PC-3 (cell line): ENCODE measurements around the gene FLII. TPM values are rescaled to one million over a fixed set of nuclear protein-coding genes. Genes with fewer than 3 reads are reported as not detected.

ENCODE experiments used
- ATAC-seq: fragments of 200-7000 bp; cut with Tn5 transposase; 2 replicates; pipeline ENCODE4 v1.9.1; 2020; ENCODE audit warnings: mild to moderate bottlenecking, moderate library complexity
- BruUV-seq: library from RNA; stranded (reverse); fragments of 400-500 nt; replicated peaks from 2 replicates; lab custom pipeline; 2021; lab: Mats Ljungman, UMichigan
- CTCF ChIA-PET: fragments of 300-600 bp; sonication (Branson Sonifier 250); formaldehyde crosslinking; loops from one replicate; lab custom pipeline; 2022; ENCODE audit warnings: antibody characterized with exemption; lab: Charles Lee
- POLR2A ChIA-PET: fragments of 300-600 bp; sonication (Branson Sonifier 250); formaldehyde crosslinking; loops from one replicate; lab custom pipeline; 2022; ENCODE audit warnings: antibody characterized with exemption; ENCODE audit not compliant: unreplicated experiment; lab: Charles Lee
- DNase-seq: peaks from one replicate; pipeline ENCODE4 v3.0.0-alpha.2; 2015
- H2AFZ ChIP-seq: fragments of 300-600 bp; sonication (generic); 2 replicates; pipeline ENCODE4 v1.6.0; 2016; ENCODE audit warnings: antibody characterized with exemption, low read length
- H3F3A ChIP-seq: fragments of 300-600 bp; sonication (generic); one replicate; pipeline ENCODE4 v1.6.0; 2017; ENCODE audit warnings: antibody characterized with exemption, low read length, control low read depth, mild to moderate bottlenecking; ENCODE audit not compliant: unreplicated experiment
- H3K27ac ChIP-seq: fragments of 300-600 bp; sonication (generic); 2 replicates; pipeline ENCODE4 v1.5.1; 2016; ENCODE audit warnings: mild to moderate bottlenecking, low read length
- H3K27me3 ChIP-seq: fragments of 300-600 bp; sonication (generic); 2 replicates; pipeline ENCODE4 v1.6.1; 2016; ENCODE audit warnings: low read length, mixed read lengths
- H3K36me3 ChIP-seq: fragments of 300-600 bp; sonication (generic); 2 replicates; pipeline ENCODE4 v1.6.1; 2016; ENCODE audit warnings: low read depth, mixed run types, low read length, mixed read lengths
- H3K4me1 ChIP-seq: fragments of 300-600 bp; sonication (generic); 2 replicates; pipeline ENCODE4 v1.5.1; 2016; ENCODE audit warnings: low read length; ENCODE audit not compliant: insufficient read depth
- H3K4me2 ChIP-seq: fragments of 300-600 bp; sonication (generic); 2 replicates; pipeline ENCODE4 v1.6.0; 2016; ENCODE audit warnings: low read length
- H3K4me3 ChIP-seq: fragments of 300-600 bp; sonication (generic); 2 replicates; pipeline ENCODE4 v1.5.1; 2016; ENCODE audit warnings: mild to moderate bottlenecking, low read length, mixed read lengths
- H3K79me2 ChIP-seq: fragments of 300-600 bp; sonication (generic); 2 replicates; pipeline ENCODE4 v1.6.1; 2017; ENCODE audit warnings: low read length, mixed read lengths
- H3K9ac ChIP-seq: fragments of 300-600 bp; sonication (generic); 2 replicates; pipeline ENCODE4 v1.6.0; 2016; ENCODE audit warnings: mild to moderate bottlenecking, low read length
- H3K9me2 ChIP-seq: fragments of 300-600 bp; sonication (generic); replicated peaks from 2 replicates; pipeline ENCODE4 v1.6.1; 2016; ENCODE audit warnings: mixed run types, low read length, mixed read lengths
- H3K9me3 ChIP-seq: fragments of 300-600 bp; sonication (generic); 2 replicates; pipeline ENCODE4 v1.6.1; 2016; ENCODE audit warnings: low read length, mixed read lengths
- H4K20me1 ChIP-seq: fragments of 300-600 bp; sonication (generic); 2 replicates; pipeline ENCODE4 v1.6.1; 2016; ENCODE audit warnings: low read length, mixed read lengths
- EZH2 ChIP-seq: fragments of 300-600 bp; sonication (generic); IDR thresholded peaks from one replicate; pipeline ENCODE4 v1.6.1; 2017; ENCODE audit warnings: antibody characterized with exemption, mild to moderate bottlenecking, low read length; ENCODE audit not compliant: unreplicated experiment
- EZH2phosphoT487 ChIP-seq: fragments of 300-600 bp; sonication (generic); IDR thresholded peaks from 2 replicates; pipeline ENCODE4 v1.6.1; 2018; ENCODE audit warnings: mild to moderate bottlenecking, antibody characterized with exemption, low read length, borderline replicate concordance
- intact Hi-C: fragments of 100-400 bp; cut with micrococcal nuclease; formaldehyde crosslinking; loops from 2 replicates; pipeline ENCODE4 v1.9.0; 2023
- total RNA-seq: library from RNA; depleted of rRNA; stranded (reverse); fragments of >200 nt; gene quantifications from 2 replicates; pipeline ENCODE4 v1.2.3, GENCODE V29; 2014
- TF ChIP-seq, protein P1 (sequence below): fragments of 300-600 bp; sonication (generic); conservative IDR thresholded peaks from 2 replicates; pipeline ENCODE4 v1.5.1; 2017; ENCODE audit warnings: antibody characterized with exemption, low read depth, mild to moderate bottlenecking, low read length

The FLII gene
- total RNA-seq, 1 experiment from 2014 or later, result 537 TPM

DNA sequence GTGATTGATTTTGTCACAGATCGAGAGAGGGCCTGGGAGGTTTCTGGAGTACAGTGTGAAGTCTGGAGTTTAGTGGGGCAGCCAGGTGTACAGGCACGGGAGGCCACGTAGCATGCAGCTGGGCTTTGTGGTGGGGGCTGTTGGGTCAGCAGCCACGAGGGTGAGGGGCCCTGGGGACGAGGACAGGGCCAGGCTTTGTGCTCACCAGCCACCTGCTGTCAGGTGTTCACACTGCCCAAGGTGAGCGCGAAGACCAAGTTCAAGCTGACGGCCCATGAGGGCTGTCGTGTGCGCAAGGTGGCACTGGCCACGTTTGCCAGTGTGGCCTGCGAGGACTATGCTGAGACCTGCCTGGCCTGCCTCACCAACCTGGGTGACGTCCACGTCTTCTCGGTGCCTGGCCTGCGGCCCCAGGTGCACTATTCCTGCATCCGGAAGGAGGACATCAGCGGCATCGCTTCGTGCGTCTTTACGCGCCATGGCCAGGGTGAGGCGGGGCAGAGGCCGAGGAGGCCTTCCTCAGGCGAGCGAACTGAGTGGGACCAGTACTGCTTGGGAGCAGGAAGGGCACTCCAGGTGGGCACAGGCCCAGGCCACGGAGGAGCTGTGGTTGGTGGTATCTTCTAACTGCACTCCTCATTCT, 17.2 kb downstream of the FLII start:
- intact Hi-C loops, result no loop called here
- Histone ChIP-seq H3K4me2 (no peak overlapping the region), H3K36me3 (peaks cover 17% of the 10 kb centered on the region), H3K4me3 (no peak overlapping the region), H3K79me2 (no peaks in the 10 kb centered on the region), H3K4me1 (peaks cover under 1% of the 10 kb centered on the region; the same call in 1 of the 2 replicates), H3K9me2 (no peaks in the 10 kb centered on the region), H3K9me3 (no peaks in the 10 kb centered on the region), H3K27ac (no peak overlapping the region), H4K20me1 (no peaks in the 10 kb centered on the region), H3K27me3 (no peaks in the 10 kb centered on the region), H3F3A (no peaks in the 10 kb centered on the region), H2AFZ (no peak overlapping the region), H3K9ac (no peak overlapping the region)
- CTCF ChIA-PET, result no interaction called here
- no TSS peak for BruUV-seq
- TF ChIP-seq, protein P1, sequence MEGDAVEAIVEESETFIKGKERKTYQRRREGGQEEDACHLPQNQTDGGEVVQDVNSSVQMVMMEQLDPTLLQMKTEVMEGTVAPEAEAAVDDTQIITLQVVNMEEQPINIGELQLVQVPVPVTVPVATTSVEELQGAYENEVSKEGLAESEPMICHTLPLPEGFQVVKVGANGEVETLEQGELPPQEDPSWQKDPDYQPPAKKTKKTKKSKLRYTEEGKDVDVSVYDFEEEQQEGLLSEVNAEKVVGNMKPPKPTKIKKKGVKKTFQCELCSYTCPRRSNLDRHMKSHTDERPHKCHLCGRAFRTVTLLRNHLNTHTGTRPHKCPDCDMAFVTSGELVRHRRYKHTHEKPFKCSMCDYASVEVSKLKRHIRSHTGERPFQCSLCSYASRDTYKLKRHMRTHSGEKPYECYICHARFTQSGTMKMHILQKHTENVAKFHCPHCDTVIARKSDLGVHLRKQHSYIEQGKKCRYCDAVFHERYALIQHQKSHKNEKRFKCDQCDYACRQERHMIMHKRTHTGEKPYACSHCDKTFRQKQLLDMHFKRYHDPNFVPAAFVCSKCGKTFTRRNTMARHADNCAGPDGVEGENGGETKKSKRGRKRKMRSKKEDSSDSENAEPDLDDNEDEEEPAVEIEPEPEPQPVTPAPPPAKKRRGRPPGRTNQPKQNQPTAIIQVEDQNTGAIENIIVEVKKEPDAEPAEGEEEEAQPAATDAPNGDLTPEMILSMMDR, result no peak
- no peak for TF ChIP-seq EZH2phosphoT487
- no peak for TF ChIP-seq EZH2
- DNase-seq (no peak), ATAC-seq (no peak)
- POLR2A ChIA-PET, result no interaction called here

DNA sequence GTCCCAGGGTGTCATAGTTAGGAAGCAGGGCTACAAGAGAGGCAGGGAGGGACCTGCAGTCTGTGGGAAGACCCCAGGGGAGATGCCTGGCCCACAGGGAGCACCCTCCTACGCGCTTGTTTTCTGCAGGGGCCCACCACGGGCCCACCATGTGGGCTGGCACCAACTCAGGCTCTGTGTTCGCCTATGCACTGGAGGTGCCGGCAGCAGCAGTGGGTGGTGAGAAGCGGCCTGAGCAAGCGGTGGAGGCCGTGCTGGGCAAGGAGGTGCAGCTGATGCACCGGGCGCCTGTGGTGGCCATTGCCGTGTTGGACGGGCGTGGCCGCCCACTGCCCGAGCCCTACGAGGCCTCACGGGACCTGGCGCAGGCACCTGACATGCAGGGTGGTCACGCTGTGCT, 18.1 kb downstream of the FLII start:
- no peaks in the 10 kb centered on the region for H4K20me1 ChIP-seq
- H3K79me2 ChIP-seq, result no peaks in the 10 kb centered on the region
- ATAC-seq, result no peak
- H3F3A ChIP-seq, result no peaks in the 10 kb centered on the region
- CTCF ChIA-PET, result no interaction called here
- no peak overlapping the region for H3K9ac ChIP-seq
- no peak for DNase-seq
- H3K4me2 ChIP-seq, result no peak overlapping the region
- no peaks in the 10 kb centered on the region for H3K9me2 ChIP-seq
- no peak overlapping the region for H3K27ac ChIP-seq
- intact Hi-C loops, result no loop called here
- H2AFZ ChIP-seq, result no peak overlapping the region
- no peak overlapping the region for H3K4me3 ChIP-seq
- no TSS peak for BruUV-seq
- H3K36me3 ChIP-seq, result peaks cover 9% of the 10 kb centered on the region; the same call in 1 of the 2 replicates
- H3K9me3 ChIP-seq, result no peaks in the 10 kb centered on the region
- POLR2A ChIA-PET, result no interaction called here
- TF ChIP-seq EZH2phosphoT487, result no peak
- TF ChIP-seq EZH2, result no peak
- TF ChIP-seq, protein P1, result no peak
- no peaks in the 10 kb centered on the region for H3K27me3 ChIP-seq
- peaks cover 10% of the 10 kb centered on the region for H3K4me1 ChIP-seq

DNA sequence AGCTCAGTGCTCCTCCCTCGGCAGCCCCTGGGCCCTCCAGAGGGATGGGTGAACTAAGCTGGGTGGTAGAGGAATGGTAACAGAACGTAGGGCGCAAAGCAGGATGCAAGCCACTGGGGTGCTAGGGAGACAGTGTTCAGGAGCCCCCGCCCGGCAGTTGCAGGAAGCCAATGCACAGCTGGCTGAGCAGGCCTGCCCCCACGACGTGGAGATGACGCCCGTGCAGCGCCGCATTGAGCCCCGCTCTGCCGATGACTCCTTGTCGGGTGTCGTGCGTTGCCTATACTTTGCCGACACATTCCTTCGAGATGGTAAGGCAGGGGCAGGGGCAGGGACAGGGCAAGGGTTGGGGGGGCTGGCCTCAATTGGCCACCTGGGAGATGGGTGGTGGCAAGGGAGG, 20.2 kb downstream of the FLII start:
- H3K27me3 ChIP-seq, result no peaks in the 10 kb centered on the region
- peaks cover 5% of the 10 kb centered on the region; the same call in 1 of the 2 replicates for H3K36me3 ChIP-seq
- no peaks in the 10 kb centered on the region for H3K9me2 ChIP-seq
- no peak overlapping the region for H2AFZ ChIP-seq
- H3K9ac ChIP-seq, result no peak overlapping the region
- no peak overlapping the region for H3K4me2 ChIP-seq
- H3K79me2 ChIP-seq, result no peaks in the 10 kb centered on the region
- H3K9me3 ChIP-seq, result no peaks in the 10 kb centered on the region
- TF ChIP-seq EZH2 (no peak), EZH2phosphoT487 (no peak)
- TF ChIP-seq, protein P1, result no peak
- POLR2A ChIA-PET, result no interaction called here
- CTCF ChIA-PET, result no interaction called here
- H3F3A ChIP-seq, result no peaks in the 10 kb centered on the region
- intact Hi-C loops, result no loop called here
- ATAC-seq (no peak), DNase-seq (no peak)
- H3K4me1 ChIP-seq, result peaks cover 16% of the 10 kb centered on the region
- BruUV-seq, result no TSS peak
- H3K4me3 ChIP-seq, result no peak overlapping the region
- H3K27ac ChIP-seq, result no peak overlapping the region
- no peaks in the 10 kb centered on the region for H4K20me1 ChIP-seq
